Measurements from ENCODE around the gene RAB35. TPM values are rescaled to one million over a fixed set of nuclear protein-coding genes. Genes with fewer than 3 reads are reported as not detected.

RAB35 gene
- total RNA-seq, 1 experiment from 2014 or later = 62.0 TPM

- Histone ChIP-seq H3K4me3 (ENCODE audit: low read depth in 2 of 2, low read length in 2 of 2) (no peak overlapping the region), H3K27me3 (ENCODE audit: control insufficient read depth, insufficient read depth, low read length) (no peaks in the 10 kb centered on the region), H3K36me3 (ENCODE audit: control insufficient read depth, insufficient read depth, low read length) (no peaks in the 10 kb centered on the region), H3K27ac (ENCODE audit: low read length) (no peak overlapping the region), H3K4me1 (ENCODE audit: control insufficient read depth, insufficient read depth, low read length) (no peaks in the 10 kb centered on the region), H3K9me3 (ENCODE audit: control insufficient read depth, insufficient read depth, low read depth, low read length) (no peaks in the 10 kb centered on the region)
- ChIA-PET CTCF (no interaction called here), POLR2A (no interaction called here)
- intact Hi-C loops (cut with micrococcal nuclease; ENCODE audit: unreplicated experiment) (no loop called here), in situ Hi-C loops (cut with HindIII; ENCODE audit: low pct_unique_long_range_greater_than_20kb, low sequenced_read_pairs) (no loop called here)
- no peak for TF ChIP-seq REST (IDR thresholded peaks at IDR 0.05; ENCODE audit: insufficient read depth in 1 of 2, low read depth in 2 of 2, low read length in 1 of 2)
- no peak for TF ChIP-seq SIN3A (IDR thresholded peaks at IDR 0.05; ENCODE audit: borderline replicate concordance, insufficient read depth, low read depth, low read length)
- TF ChIP-seq CTCF (IDR thresholded peaks at IDR 0.05) = no peak
- no peak for TF ChIP-seq TCF7L2 (IDR thresholded peaks at IDR 0.05; ENCODE audit: low read depth, low read length)
- TF ChIP-seq POLR2AphosphoS5 (IDR thresholded peaks at IDR 0.05; ENCODE audit: low read depth, low read length) = no peak
- DNase-seq (ENCODE audit: low read depth, low spot score) (no peak), ATAC-seq (no peak)
- no TSS peak for BruUV-seq (replicated peaks)
These were observed 45.0 kb downstream of the RAB35 start for GRCh38 chr12:120071493-120072020.

GRCh38 chr12:120069278-120069677 is 47.3 kb downstream of the RAB35 start:
- intact Hi-C loops (cut with micrococcal nuclease; ENCODE audit: unreplicated experiment) = no loop called here
- Histone ChIP-seq H3K4me3 (ENCODE audit: low read depth in 2 of 2, low read length in 2 of 2) (no peak overlapping the region), H3K27me3 (ENCODE audit: control insufficient read depth, insufficient read depth, low read length) (no peaks in the 10 kb centered on the region), H3K4me1 (ENCODE audit: control insufficient read depth, insufficient read depth, low read length) (no peaks in the 10 kb centered on the region), H3K27ac (ENCODE audit: low read length) (no peak overlapping the region), H3K9me3 (ENCODE audit: control insufficient read depth, insufficient read depth, low read depth, low read length) (no peaks in the 10 kb centered on the region), H3K36me3 (ENCODE audit: control insufficient read depth, insufficient read depth, low read length) (no peaks in the 10 kb centered on the region)
- TF ChIP-seq CTCF (IDR thresholded peaks at IDR 0.05) (no peak), SIN3A (IDR thresholded peaks at IDR 0.05; ENCODE audit: borderline replicate concordance, insufficient read depth, low read depth, low read length) (no peak), TCF7L2 (IDR thresholded peaks at IDR 0.05; ENCODE audit: low read depth, low read length) (no peak), REST (IDR thresholded peaks at IDR 0.05; ENCODE audit: insufficient read depth in 1 of 2, low read depth in 2 of 2, low read length in 1 of 2) (no peak), POLR2AphosphoS5 (IDR thresholded peaks at IDR 0.05; ENCODE audit: low read depth, low read length) (no peak)
- no TSS peak for BruUV-seq (replicated peaks)
- ChIA-PET CTCF (no interaction called here), POLR2A (no interaction called here)
- DNase-seq (ENCODE audit: low read depth, low spot score) (no peak), ATAC-seq (no peak)
- in situ Hi-C loops (cut with HindIII; ENCODE audit: low pct_unique_long_range_greater_than_20kb, low sequenced_read_pairs) = no loop called here

All from Panc1 (cell line).